ENCODE results near the gene G2E3.
A peak's percentile ranks its signal among the peaks of the same experiment; 100 is the strongest.
"Not testable (repeated sequence)": the region's sequence is repeated elsewhere in the genome, so short reads cannot be mapped to it uniquely, and the experiment has no call there.

The G2E3 gene

GRCh38 chr14:30600922-30601918, 42.3 kb downstream of the G2E3 start:
- no peak for DNase-seq (ENCODE audit: low read depth in 3 of 3, low spot score in 1 of 3)

DNA sequence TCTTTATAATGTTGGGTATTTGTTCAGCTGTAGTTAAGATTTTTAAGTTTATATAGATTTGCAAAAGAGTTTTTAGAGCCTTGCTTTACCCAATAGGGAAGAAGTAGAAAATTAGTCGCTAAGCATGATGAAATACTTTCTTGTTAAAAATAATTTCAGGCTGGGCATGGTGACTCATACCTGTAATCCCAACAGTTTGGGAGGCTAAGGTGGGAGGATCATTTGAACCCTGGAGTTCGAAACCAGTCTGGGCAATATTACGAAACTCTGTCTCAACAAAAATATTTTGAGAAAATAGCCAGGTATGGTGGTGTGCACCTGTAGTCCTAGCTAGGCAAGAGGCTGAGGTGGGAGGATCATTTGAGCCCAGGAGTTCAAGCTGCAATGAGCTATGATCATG, 44.4 kb downstream of the G2E3 start:
- DNase-seq (ENCODE audit: low read depth in 3 of 3, low spot score in 1 of 3) = no peak

DNA sequence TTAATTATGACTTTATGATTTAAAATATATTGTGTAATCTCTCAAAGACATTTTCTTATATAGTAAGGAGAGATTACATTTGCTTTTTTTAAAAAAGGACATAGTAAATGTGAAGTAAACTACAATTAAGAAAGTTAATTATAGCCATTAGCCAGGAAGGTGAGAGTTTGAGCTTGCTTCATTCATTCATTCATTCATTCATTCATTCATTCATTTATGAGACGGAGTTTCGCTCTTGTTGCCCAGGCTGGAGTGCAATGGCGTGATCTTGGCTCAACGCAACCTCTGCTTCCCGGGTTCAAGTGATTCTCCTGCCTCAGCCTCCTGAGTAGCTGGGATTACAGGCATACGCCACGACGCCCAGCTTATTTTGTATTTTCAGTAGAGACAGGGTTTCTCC, 45.7 kb downstream of the G2E3 start:
- DNase-seq (ENCODE audit: low read depth in 3 of 3, low spot score in 1 of 3) = not testable (repeated sequence)

DNA sequence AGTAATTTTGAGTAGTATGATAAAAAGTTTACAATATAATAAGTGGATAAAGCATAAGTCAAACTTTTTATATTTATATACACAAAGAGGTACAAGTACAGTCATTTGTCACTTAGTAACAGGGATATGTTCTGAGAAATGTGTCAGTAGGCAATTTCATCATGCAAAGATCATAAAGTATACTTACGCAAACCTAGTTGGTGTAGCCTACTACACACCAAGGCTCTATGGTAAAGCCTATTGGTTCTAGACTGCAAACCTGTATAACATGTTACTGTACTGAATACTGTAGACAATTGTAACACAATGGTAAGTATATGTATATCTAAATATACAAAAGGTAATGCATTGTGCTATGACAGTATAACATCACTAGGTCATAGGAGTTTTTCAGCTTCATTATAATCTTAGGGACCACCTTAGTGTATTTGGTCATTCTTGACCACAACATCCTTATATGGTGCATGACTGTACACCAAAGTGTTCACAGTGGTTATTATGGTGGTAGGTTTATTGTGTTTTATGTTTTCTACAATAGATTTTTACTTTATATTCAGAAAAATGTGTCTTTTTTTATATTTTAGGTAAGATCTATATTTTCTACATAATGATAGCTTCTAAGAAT, 48.3 kb downstream of the G2E3 start:
- DNase-seq (ENCODE audit: low read depth in 3 of 3, low spot score in 1 of 3) = no peak

GRCh38 chr14:30608533-30609006, 49.6 kb downstream of the G2E3 start:
- no peak for DNase-seq (ENCODE audit: low read depth in 3 of 3, low spot score in 1 of 3)

- DNase-seq (ENCODE audit: low read depth in 3 of 3, low spot score in 1 of 3) = no peak
Observed at GRCh38 chr14:30610787-30611343, 51.9 kb downstream of the G2E3 start.

- no peak for DNase-seq (ENCODE audit: low read depth in 3 of 3, low spot score in 1 of 3)
Observed at GRCh38 chr14:30614155-30614554, 55.2 kb downstream of the G2E3 start.

GRCh38 chr14:30620178-30620577, 61.2 kb downstream of the G2E3 start:
- DNase-seq (ENCODE audit: low read depth in 3 of 3, low spot score in 1 of 3) = no peak

- DNase-seq (ENCODE audit: low read depth in 3 of 3, low spot score in 1 of 3) = no peak
Observed at GRCh38 chr14:30621354-30621939, 62.5 kb downstream of the G2E3 start.

DNA sequence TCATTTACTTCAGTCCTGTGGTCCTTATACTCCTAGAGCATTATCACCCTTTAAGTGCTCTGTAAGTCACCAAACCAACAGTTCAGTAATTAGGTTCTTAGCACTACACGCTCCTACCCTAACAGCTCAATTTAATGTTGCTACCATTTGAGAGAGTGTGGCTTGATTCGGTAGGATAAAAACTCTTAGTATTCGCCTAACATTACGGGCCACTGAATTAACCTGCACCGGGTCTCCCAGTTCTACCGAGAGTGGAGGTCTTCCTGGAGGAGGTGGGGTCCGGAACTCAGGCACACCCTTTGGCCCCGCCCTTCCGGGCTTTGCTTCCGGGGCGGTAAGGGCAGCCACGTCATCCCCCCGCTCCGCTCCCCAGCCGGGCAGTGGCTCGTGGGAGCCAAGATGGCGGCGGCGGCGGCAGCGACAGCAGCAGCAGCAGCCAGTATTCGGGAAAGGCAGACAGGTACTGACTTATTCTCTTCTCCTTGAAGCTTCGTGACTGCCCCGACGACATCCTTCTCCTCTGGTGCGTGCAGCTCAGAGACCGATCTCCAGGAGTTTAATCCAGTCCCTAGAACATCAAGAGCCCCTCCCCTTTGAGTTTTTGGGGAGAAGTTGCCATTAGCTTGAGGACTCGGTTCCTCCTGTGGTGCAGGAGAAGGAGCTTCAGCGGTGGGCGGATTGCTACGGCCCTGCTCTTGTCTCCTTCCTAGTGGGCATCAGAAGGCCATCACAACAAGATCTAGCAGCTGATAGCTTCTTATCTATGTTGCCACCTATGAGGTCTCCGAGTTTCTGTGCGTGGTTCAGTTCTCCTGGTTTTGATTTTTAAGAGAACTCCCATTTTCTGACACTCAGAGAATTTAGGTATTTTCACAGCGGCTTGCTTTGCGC, 63.2 kb downstream of the G2E3 start, which contains the start of gene SCFD1:
Gene SCFD1 (plus strand): TSS at position 380 of the 891 bp plus-strand sequence. CDS start 20 bp downstream, at position 400.
- DNase-seq (ENCODE audit: low read depth in 3 of 3, low spot score in 1 of 3) = peak; percentile 72 to 90 (median 78)

DNA sequence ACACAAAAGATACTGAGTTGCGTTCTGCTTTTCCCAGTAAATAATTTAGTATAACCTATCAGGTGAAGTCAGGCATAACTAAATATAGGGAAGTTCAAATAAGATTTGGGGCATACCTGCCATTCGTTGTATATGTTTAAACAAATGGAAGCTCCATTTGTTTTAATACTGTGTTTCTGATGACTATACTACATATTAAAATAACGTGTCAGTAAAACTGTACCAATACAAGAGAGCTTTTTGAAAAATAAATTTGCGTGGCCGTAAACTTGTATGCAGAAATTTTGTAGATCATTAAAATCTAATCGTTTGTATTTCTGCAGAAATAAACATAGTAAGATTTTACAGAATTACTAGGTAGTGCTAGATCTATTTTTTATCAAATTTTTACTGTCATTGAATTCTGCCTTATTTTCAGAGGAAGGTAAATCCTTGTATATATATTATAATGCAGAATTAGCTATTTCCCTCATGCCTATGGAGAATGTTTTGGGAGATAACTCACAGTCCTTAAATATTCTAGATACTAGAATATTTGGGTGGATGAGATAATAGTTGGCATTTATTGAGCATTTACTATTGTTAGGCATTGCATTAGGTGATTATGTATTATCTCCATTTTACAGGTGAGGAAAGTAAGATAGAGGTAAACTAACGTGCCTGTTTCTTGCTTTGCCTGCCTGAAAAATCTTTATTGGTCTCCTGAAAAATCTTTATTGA, 64.6 kb downstream of the G2E3 start:
- no peak for DNase-seq (ENCODE audit: low read depth in 3 of 3, low spot score in 1 of 3)

GRCh38 chr14:30624132-30624423, 65.1 kb downstream of the G2E3 start:
- no peak for DNase-seq (ENCODE audit: low read depth in 3 of 3, low spot score in 1 of 3)

GRCh38 chr14:30625533-30625932, 66.6 kb downstream of the G2E3 start:
- no peak for DNase-seq (ENCODE audit: low read depth in 3 of 3, low spot score in 1 of 3)

DNA sequence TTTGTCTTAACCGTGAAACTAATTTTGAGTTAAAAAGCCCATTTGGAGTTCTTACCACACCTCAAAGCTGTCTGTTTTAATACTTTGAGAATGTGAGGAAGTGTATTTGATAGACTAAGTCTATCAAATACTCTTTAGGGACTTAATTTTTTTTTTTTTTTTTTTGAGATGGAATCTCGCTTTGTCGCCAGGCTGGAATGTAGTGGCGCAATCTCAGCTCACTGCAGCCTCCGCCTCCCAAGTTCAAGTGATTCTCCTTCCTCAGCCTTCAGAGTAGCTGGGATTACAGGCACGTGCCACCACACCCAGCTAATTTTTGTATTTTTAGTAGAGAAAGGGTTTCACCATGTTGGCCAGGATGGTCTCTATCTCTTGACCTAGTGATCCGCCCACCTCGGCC, 70.5 kb downstream of the G2E3 start:
- not testable (repeated sequence) for DNase-seq (ENCODE audit: low read depth in 3 of 3, low spot score in 1 of 3)

DNA sequence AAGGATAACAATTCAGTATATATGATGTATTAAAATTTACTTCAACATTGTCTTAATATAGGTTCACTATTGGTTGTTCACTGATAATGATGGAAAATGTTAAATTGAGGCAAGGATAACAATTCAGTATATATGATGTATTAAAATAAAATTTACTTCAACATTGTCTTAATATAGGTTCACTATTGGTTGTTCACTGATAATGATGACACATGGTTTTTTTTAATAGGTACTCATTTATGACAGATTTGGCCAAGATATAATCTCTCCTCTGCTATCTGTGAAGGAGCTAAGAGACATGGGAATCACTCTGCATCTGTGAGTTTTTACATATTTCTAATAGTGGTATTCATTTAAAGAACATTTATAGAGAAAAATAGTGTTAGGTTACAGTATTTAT, 71.3 kb downstream of the G2E3 start:
- DNase-seq (ENCODE audit: low read depth in 3 of 3, low spot score in 1 of 3) = no peak

DNA sequence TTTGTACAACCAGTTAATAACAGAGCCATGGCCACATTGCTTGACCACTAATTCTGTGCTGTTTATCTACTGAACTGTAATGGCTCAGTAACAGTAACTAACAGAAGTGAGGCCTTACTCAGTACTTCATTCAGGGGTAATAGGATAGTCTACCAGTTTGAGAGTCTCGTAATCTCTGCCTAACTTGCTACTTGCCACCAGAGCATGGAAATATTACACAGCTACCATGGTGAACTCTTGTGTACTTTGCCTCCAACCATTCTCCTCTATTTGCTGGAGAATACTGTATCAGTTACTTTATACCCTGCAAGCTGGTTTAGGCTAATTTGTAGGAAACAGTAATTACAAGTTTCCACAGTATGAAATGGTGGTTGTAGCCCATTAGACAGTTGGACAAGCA, 73.8 kb downstream of the G2E3 start:
- no peak for DNase-seq (ENCODE audit: low read depth in 3 of 3, low spot score in 1 of 3)

GRCh38 chr14:30638926-30639325, 80.0 kb downstream of the G2E3 start:
- DNase-seq (ENCODE audit: low read depth in 3 of 3, low spot score in 1 of 3) = no peak

DNA sequence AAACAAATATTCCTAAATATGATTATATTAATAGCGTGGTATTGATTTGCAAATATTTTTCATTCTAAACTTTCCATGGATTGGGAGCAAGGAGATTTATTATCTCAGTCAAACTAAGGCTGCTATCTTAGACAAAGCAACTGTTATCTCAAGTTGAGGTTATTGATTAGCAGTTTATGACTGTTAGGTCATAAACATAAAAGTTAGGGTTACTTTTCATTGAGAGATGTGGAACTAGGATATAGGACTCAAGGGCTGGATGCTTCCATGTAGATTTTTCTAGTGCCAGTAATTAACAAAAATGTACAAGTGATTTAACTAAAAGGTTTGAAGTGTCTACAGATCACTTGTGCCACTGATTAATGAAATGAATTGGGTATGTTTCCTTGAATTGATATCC, 82.2 kb downstream of the G2E3 start:
- DNase-seq (ENCODE audit: low read depth in 3 of 3, low spot score in 1 of 3) = no peak

GRCh38 chr14:30644462-30644861, 85.5 kb downstream of the G2E3 start:
- not testable (repeated sequence) for DNase-seq (ENCODE audit: low read depth in 3 of 3, low spot score in 1 of 3)

- DNase-seq (ENCODE audit: low read depth in 3 of 3, low spot score in 1 of 3) = no peak
Observed at GRCh38 chr14:30645600-30645999, 86.6 kb downstream of the G2E3 start.

All from stimulated activated CD4-positive, alpha-beta T cell treated with anti-CD3 and anti-CD28 coated beads, TNF-alpha, amount 100 ng/mL, for 1 hour (primary cell).